Left colon (tissue), 2 donors: ENCODE results near the gene PTPRO. TPM values are rescaled to one million over a fixed set of nuclear protein-coding genes. Genes with fewer than 3 reads are reported as not detected.

ENCODE experiments used
- ATAC-seq: fragments of 200-7000 bp; cut with Tn5 transposase; one replicate; pipeline ENCODE4 v1.9.1; 2020; ENCODE audit warnings: mild to moderate bottlenecking, moderate library complexity
- DNase-seq, 2 donors: peaks; one replicate each; pipeline ENCODE4 v3.0.0-alpha.2; 2020
- intact Hi-C, 2 donors: fragments of 100-400 bp; cut with DNase I in 1 of 2; cut with micrococcal nuclease in 1 of 2; formaldehyde crosslinking; loops; one replicate each; pipeline versions ENCODE4 v1.11.2 to v1.14.0; 2022; cut with DNase I, micrococcal nuclease
- total RNA-seq, 2 donors: library from RNA; stranded (reverse); fragmentation: NEBNext Ultra II Directional; extraction: Animal tissue kit (Norgen Biotek cat#: 25700); gene quantifications; one replicate each; pipeline ENCODE4 v1.2.1, GENCODE V29; 2021
- donor health status: DM: no; HTN: no; CAD: no.
- donor health status: DM: yes; HTN: yes; CAD: no.

PTPRO gene
- total RNA-seq, 2 donors from 2014 or later = 15.7 to 21.9 TPM

- ATAC-seq = peak; percentile 72
- DNase-seq = peak; percentile 29 to 52
- intact Hi-C loops = loop anchor here in 1 of 2 donors (5.0 kb wide), 2 partner anchors 48 to 303 kb away; no protein-coding TSS in a partner anchor
Measured at GRCh38 chr12:15580431-15580830, 258.1 kb downstream of the PTPRO start.

- DNase-seq (no peak), ATAC-seq (no peak)
- intact Hi-C loops = loop anchor here in 1 of 2 donors (5.0 kb wide), 2 partner anchors 49 to 304 kb away; no protein-coding TSS in a partner anchor
Measured at GRCh38 chr12:15581006-15581405, 258.7 kb downstream of the PTPRO start.

- intact Hi-C loops = loop anchor here in 1 of 2 donors (5.0 kb wide), 2 partner anchors 52 to 307 kb away; no protein-coding TSS in a partner anchor
- ATAC-seq (no peak), DNase-seq (no peak)
Measured at GRCh38 chr12:15583804-15584203, 261.5 kb downstream of the PTPRO start.

- DNase-seq (peak in 1 of 2 donors; percentile 38), ATAC-seq (peak; percentile 20)
- intact Hi-C loops = loop anchor here in 1 of 2 donors (5.0 kb wide), 2 partner anchors 52 to 307 kb away; no protein-coding TSS in a partner anchor
Measured at GRCh38 chr12:15584366-15585041, 262.2 kb downstream of the PTPRO start.

GRCh38 chr12:15589328-15590032, 267.2 kb downstream of the PTPRO start:
- ATAC-seq (peak; percentile 64), DNase-seq (no peak)
- intact Hi-C loops = loop anchor here (2.0 to 10.0 kb wide), 2 partner anchors 265 to 267 kb away; no protein-coding TSS in a partner anchor

- ATAC-seq = peak; percentile 88
- peak; percentile 38 to 55 for DNase-seq
- intact Hi-C loops = loop anchor here (2.0 to 10.0 kb wide), 2 partner anchors 264 to 266 kb away; no protein-coding TSS in a partner anchor
Measured at GRCh38 chr12:15590180-15590826, 268.0 kb downstream of the PTPRO start.

- no peak for DNase-seq
- intact Hi-C loops = loop anchor here (2.0 to 10.0 kb wide), 2 partner anchors 263 to 265 kb away; no protein-coding TSS in a partner anchor
- ATAC-seq = no peak
Measured at GRCh38 chr12:15591811-15592210, 269.5 kb downstream of the PTPRO start.

GRCh38 chr12:15592934-15593333, 270.6 kb downstream of the PTPRO start:
- ATAC-seq (no peak), DNase-seq (no peak)
- intact Hi-C loops = loop anchor here in 1 of 2 donors (10.0 kb wide), 1 partner anchor 262 kb away; no protein-coding TSS in a partner anchor

GRCh38 chr12:15596174-15596573, 273.9 kb downstream of the PTPRO start:
- DNase-seq (no peak), ATAC-seq (peak; percentile 19)
- intact Hi-C loops = loop anchor here in 1 of 2 donors (10.0 kb wide), 1 partner anchor 259 kb away; no protein-coding TSS in a partner anchor

GRCh38 chr12:15597125-15597830, 275.0 kb downstream of the PTPRO start:
- intact Hi-C loops = loop anchor here in 1 of 2 donors (10.0 kb wide), 1 partner anchor 258 kb away; no protein-coding TSS in a partner anchor
- DNase-seq = no peak

GRCh38 chr12:15599266-15600037, 277.1 kb downstream of the PTPRO start:
- peak; percentile 49 for ATAC-seq
- intact Hi-C loops = loop anchor here in 1 of 2 donors (10.0 kb wide), 1 partner anchor 255 kb away; no protein-coding TSS in a partner anchor
- DNase-seq = no peak

More at GRCh38 chr12:15597125-15597830, 275.0 kb downstream of the PTPRO start:
- ATAC-seq = no peak

GRCh38 chr12:15600223-15600935, 278.1 kb downstream of the PTPRO start:
- DNase-seq (no peak), ATAC-seq (peak; percentile 24)
- intact Hi-C loops = no loop called here

- DNase-seq = no peak
- ATAC-seq = peak; percentile 23
- intact Hi-C loops = no loop called here
Measured at GRCh38 chr12:15601210-15601800, 279.0 kb downstream of the PTPRO start.

- DNase-seq = no peak
- no peak for ATAC-seq
- intact Hi-C loops = no loop called here
Measured at GRCh38 chr12:15602051-15602672, 279.9 kb downstream of the PTPRO start.

GRCh38 chr12:15603474-15604085, 281.3 kb downstream of the PTPRO start:
- ATAC-seq (no peak), DNase-seq (no peak)
- intact Hi-C loops = no loop called here
